Body of pancreas (tissue), 4 donors: ENCODE results near the gene WIPI1. TPM values are rescaled to one million over a fixed set of nuclear protein-coding genes. Genes with fewer than 3 reads are reported as not detected.

Experiments
- ATAC-seq: fragments of 150-250 bp; one replicate; pipeline ENCODE4 v1.9.1; 2016
- DNase-seq, 4 donors: peaks; one replicate each; pipeline ENCODE4 v3.0.0-alpha.2; 2019
- H3K27ac ChIP-seq, 4 donors: fragments of 200-600 bp; sonication (generic); 1 replicate in 3 of 4; 2 replicates in 1 of 4; pipeline versions ENCODE4 v1.5.1 to v1.6.1; 2016 to 2019; ENCODE audit warnings: mild to moderate bottlenecking in 1 of 4, mixed read lengths in 1 of 4, moderate library complexity in 1 of 4
- H3K27me3 ChIP-seq, 2 donors: fragments of 200-600 bp; sonication (generic); one replicate each; pipeline ENCODE4 v1.6.0; 2016; ENCODE audit warnings: mild to moderate bottlenecking in 1 of 2
- H3K36me3 ChIP-seq, 2 donors: fragments of 200-600 bp; sonication (generic); replicated peaks in 1 of 2; 2 replicates each; pipeline ENCODE4 v1.5.1; 2016; ENCODE audit warnings: low read depth in 2 of 2; ENCODE audit not compliant: insufficient read depth in 1 of 2
- H3K4me1 ChIP-seq: fragments of 200-600 bp; sonication (generic); one replicate; pipeline ENCODE4 v1.6.0; 2016
- H3K4me3 ChIP-seq, 2 donors: fragments of 200-600 bp; sonication (generic); 1 replicate in 1 of 2; 2 replicates in 1 of 2; pipeline ENCODE4 v1.5.1; 2016 to 2019
- H3K9me3 ChIP-seq, 3 donors: fragments of 200-600 bp; sonication (generic); 1 replicate in 2 of 3; 2 replicates in 1 of 3; pipeline ENCODE4 v1.5.1; 2016
- POLR2A ChIP-seq, 3 donors: fragments of 450-650 bp; IDR thresholded peaks; one replicate each; pipeline ENCODE4 v1.6.1; 2016; ENCODE audit warnings: antibody characterized with exemption in 3 of 3, mild to moderate bottlenecking in 2 of 3
- WGBS, 2 donors: methylation state at CpG; one replicate each; pipeline ENCODE4 v1.1.5; 2017; 5-methylcytosine and 5-hydroxymethylcytosine counted together
- intact Hi-C: fragments of 100-400 bp; cut with DNase I; formaldehyde crosslinking; loops from one replicate; pipeline ENCODE4 v1.15.1; 2023
- total RNA-seq, 2 donors: library from RNA; depleted of rRNA; stranded (reverse); fragments of >200 nt; gene quantifications; one replicate each; pipeline ENCODE4 v1.1.0, GENCODE V29; 2016
- TF ChIP-seq, protein P1 (sequence below), 7 experiments: fragments of 450-650 bp in 4 of 7; fragments of 200-600 bp in 3 of 7; sonication (generic) in 3 of 7; IDR thresholded peaks; one replicate each; pipeline ENCODE4 v1.5.1; 2016 to 2019; ENCODE audit warnings: antibody characterized with exemption in 7 of 7

Gene WIPI1
- total RNA-seq, 2 donors from 2014 or later: 20.5 to 22.4 TPM

DNA sequence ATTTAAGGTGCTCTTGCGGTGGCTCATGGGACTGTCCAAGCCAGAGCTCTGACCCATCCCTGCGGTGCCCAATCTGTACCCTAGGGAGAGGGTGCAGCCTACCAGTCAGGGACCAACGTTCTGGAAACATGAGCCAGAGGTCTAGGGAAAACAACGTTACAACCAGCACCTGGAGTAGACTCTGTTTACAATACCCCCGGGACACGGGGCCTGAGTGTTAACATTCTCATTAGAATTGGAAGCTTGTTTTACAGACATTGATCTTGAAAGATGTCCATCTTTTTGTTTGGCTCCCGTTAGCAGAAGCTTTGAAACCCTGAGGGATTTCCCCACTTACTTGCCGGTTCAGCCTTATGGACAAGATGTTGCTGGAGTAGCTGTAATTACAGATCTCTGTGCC is 6.9 kb downstream of the WIPI1 start:
- Histone ChIP-seq H3K4me1 (peaks cover 2% of the 10 kb centered on the region), H3K27me3 (no peaks in the 10 kb centered on the region), H3K36me3 (peaks cover 0 to 13% of the 10 kb centered on the region in 2 donors), H3K27ac (no peak overlapping the region), H3K4me3 (no peak overlapping the region), H3K9me3 (no peaks in the 10 kb centered on the region)
- no peak for TF ChIP-seq POLR2A (IDR thresholded peaks at IDR 0.05)
- TF ChIP-seq, protein P1, sequence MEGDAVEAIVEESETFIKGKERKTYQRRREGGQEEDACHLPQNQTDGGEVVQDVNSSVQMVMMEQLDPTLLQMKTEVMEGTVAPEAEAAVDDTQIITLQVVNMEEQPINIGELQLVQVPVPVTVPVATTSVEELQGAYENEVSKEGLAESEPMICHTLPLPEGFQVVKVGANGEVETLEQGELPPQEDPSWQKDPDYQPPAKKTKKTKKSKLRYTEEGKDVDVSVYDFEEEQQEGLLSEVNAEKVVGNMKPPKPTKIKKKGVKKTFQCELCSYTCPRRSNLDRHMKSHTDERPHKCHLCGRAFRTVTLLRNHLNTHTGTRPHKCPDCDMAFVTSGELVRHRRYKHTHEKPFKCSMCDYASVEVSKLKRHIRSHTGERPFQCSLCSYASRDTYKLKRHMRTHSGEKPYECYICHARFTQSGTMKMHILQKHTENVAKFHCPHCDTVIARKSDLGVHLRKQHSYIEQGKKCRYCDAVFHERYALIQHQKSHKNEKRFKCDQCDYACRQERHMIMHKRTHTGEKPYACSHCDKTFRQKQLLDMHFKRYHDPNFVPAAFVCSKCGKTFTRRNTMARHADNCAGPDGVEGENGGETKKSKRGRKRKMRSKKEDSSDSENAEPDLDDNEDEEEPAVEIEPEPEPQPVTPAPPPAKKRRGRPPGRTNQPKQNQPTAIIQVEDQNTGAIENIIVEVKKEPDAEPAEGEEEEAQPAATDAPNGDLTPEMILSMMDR (IDR thresholded peaks at IDR 0.05): no peak
- DNase-seq (no peak), ATAC-seq (no peak)
- WGBS, 2 donors: 78 to 83% methylated on average over 8 of the region's 8 CpGs
- intact Hi-C loops: no loop called here

DNA sequence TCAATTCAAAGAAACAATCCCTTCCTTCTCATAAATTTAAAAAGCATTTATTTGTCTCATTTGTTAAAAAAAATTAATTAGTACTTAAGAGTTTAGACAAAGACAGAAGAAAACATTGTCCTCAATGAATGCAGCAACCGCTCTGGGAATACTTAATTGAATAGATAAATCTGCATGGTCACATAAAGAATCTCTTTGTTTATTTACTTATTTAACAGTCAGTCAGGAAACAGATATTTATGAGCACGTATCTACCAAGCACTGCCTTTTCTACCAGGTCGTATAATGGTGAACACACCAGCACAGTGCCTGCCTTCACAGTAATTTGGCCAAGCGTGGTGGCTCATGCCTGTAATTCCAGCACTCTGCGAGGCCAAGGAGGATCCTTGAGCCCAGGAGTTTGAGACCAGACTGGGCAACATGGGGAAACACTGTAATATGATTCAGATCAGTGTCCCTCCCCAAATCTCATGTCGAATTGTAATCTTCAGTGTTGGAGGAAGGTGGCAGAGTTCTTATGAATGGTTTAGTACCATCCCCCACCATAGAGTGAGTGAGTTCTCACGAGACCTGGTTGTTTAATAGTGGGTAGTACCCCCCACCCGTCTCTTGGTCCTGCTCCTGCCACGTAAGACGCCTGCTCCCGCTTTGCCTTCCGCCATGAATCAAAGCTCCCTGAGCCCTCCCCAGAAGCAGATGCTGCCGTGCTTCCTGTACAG is 8.1 kb downstream of the WIPI1 start:
- H3K4me1 ChIP-seq: no peaks in the 10 kb centered on the region
- H3K36me3 ChIP-seq: peaks cover 0 to 15% of the 10 kb centered on the region in 2 donors
- ATAC-seq (no peak), DNase-seq (no peak)
- H3K27me3 ChIP-seq: no peaks in the 10 kb centered on the region
- H3K27ac ChIP-seq: no peak overlapping the region
- intact Hi-C loops: no loop called here
- TF ChIP-seq, protein P1 (IDR thresholded peaks at IDR 0.05): no peak
- TF ChIP-seq POLR2A (IDR thresholded peaks at IDR 0.05): no peak
- H3K9me3 ChIP-seq: no peaks in the 10 kb centered on the region
- WGBS, 2 donors: 86 to 95% methylated on average over 13 of the region's 13 CpGs
- no peak overlapping the region for H3K4me3 ChIP-seq

DNA sequence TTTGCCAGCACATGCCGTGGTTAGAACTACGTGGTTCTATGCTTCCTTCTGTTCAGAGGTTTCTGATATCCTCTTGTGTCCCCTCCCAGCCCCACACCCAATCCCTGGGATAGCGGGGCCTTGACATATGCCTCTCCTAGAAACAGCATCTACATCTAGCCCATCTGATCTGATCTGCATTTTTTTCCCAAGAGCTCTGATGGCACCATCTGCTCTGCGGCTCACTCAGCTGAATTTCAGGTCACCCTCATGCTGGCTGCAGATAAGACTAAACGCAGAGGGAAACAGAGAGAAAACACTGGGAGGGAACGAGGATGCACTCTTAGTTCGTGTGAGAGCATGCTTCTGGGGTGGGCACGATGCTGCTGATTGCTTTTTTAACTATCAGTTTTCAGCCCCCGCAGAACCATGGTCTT is 10.7 kb downstream of the WIPI1 start:
- WGBS, 2 donors: 85 to 92% methylated on average over 9 of the region's 9 CpGs
- no peak overlapping the region for H3K4me3 ChIP-seq
- no peak for ATAC-seq

DNA sequence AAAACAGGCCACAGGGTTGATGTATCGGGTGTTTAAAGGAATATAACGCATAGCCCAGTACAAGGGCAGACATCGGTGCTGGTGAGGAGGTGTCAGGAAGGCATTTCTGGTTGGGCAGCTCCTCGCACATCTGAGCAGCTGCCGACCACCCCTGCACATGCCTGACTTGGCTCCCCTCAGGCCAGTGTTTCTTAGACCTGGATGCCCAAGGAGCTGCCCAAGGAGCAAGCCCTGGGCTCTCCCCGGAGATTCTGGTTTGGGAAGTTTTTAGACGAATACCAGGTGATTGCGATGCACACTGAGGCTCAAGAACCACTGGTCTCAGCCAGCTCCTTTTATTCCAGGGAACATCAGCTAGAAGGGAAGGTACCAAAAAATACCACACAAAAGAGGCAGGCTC is 11.6 kb downstream of the WIPI1 start:
- Histone ChIP-seq H3K36me3 (peaks cover 0 to 15% of the 10 kb centered on the region in 2 donors), H3K4me3 (no peak overlapping the region), H3K9me3 (no peaks in the 10 kb centered on the region), H3K27me3 (no peaks in the 10 kb centered on the region), H3K4me1 (no peaks in the 10 kb centered on the region), H3K27ac (no peak overlapping the region)
- intact Hi-C loops: no loop called here
- DNase-seq: no peak
- ATAC-seq: no peak
- WGBS, 2 donors: 91% methylated on average over 8 of the region's 8 CpGs
- TF ChIP-seq POLR2A (IDR thresholded peaks at IDR 0.05): no peak
- TF ChIP-seq, protein P1 (IDR thresholded peaks at IDR 0.05): no peak

More for the DNA sequence above, 10.7 kb downstream of the WIPI1 start:
- H3K27me3 ChIP-seq: no peaks in the 10 kb centered on the region
- H3K4me1 ChIP-seq: no peaks in the 10 kb centered on the region
- peaks cover 0 to 15% of the 10 kb centered on the region in 2 donors for H3K36me3 ChIP-seq
- no peak for TF ChIP-seq POLR2A (IDR thresholded peaks at IDR 0.05)
- TF ChIP-seq, protein P1 (IDR thresholded peaks at IDR 0.05): no peak
- no peak for DNase-seq
- no peaks in the 10 kb centered on the region for H3K9me3 ChIP-seq
- H3K27ac ChIP-seq: no peak overlapping the region
- intact Hi-C loops: no loop called here

DNA sequence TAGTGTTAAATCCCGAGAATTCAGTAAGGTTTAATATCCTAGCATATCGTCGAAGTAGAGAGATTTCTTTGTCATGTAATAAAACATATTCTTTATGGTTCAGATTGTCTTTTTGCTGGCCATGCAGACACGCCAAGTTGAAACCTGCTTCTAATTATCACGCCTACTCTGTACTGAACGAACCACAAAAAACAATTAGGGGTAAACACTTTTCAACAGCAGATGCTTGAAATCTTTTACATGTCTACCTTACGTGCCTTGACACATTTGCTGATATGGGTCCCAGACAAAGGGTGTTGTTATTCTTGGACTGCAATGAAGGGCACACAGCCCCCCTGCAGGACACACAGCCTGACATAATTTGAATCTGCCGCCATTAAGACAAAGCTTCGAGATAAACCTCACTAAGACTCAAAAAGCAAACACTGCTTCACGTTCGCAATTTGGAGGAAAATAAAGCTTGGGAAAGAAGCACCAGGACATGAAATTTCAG is 13.3 kb downstream of the WIPI1 start:
- Histone ChIP-seq H3K27ac (no peak overlapping the region), H3K4me1 (no peaks in the 10 kb centered on the region), H3K9me3 (no peaks in the 10 kb centered on the region), H3K36me3 (peaks cover 0 to 5% of the 10 kb centered on the region in 2 donors), H3K27me3 (no peaks in the 10 kb centered on the region), H3K4me3 (no peak overlapping the region)
- DNase-seq: no peak
- intact Hi-C loops: no loop called here
- TF ChIP-seq POLR2A (IDR thresholded peaks at IDR 0.05): no peak
- TF ChIP-seq, protein P1 (IDR thresholded peaks at IDR 0.05): no peak
- no peak for ATAC-seq
- WGBS, 2 donors: 69 to 73% methylated on average over 11 of the region's 11 CpGs
